ENCODE measurements around the gene MSMB. TPM values are rescaled to one million over a fixed set of nuclear protein-coding genes. Genes with fewer than 3 reads are reported as not detected.
"Not testable (repeated sequence)": the region's sequence is repeated elsewhere in the genome, so short reads cannot be mapped to it uniquely, and the experiment has no call there.

The MSMB gene, protein sequence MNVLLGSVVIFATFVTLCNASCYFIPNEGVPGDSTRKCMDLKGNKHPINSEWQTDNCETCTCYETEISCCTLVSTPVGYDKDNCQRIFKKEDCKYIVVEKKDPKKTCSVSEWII
- not detected for total RNA-seq
- long read RNA-seq, result 0 reads

DNA sequence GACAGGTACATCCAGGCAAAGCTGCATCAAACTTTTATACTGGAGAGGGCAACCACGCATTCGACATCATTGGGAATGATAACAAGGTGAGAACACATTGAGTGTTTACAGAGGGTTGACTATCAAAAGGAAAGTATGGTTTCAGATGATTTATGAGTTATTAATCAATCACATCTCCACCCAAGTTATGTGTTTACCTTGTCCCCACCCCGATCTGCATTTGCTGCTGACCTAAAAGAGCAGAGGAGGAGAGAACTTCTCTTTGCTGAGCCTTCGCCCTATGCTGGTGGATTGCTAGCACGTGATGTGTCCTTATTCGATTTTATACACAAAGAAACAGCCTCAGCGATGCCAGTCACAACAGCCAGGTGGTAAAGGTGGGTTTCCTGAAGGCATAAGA, at the start of gene MSMB:
MSMB (minus strand) TSS at position 9 of the 400 bp plus-strand sequence. CDS start 32 bp downstream, outside the sequence.
- intact Hi-C loops (cut with micrococcal nuclease), result no loop called here
- no peak for ATAC-seq
- no peak for DNase-seq

GRCh38 chr10:46094931-46095750, 49.1 kb upstream of the MSMB start:
- DNase-seq (no peak), ATAC-seq (no peak)
- intact Hi-C loops (cut with micrococcal nuclease), result no loop called here

DNA sequence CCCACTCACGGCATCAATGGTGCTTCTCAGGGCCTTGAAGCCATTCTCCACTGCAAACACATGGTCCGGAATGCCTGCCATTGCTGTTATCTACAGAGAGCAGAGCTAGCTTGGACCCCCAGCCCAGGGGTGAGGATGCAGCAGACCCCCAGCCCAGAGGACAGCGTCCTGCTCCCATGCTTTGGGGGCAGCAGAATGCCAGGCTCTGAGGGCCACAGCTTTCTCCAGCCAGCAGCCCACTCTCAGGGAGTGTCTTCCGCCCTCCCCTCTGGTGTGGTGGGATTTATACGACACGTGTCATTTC, 48.1 kb upstream of the MSMB start:
- no peak for ATAC-seq
- intact Hi-C loops (cut with micrococcal nuclease), result no loop called here
- DNase-seq, result no peak

- ATAC-seq; intact Hi-C loops (cut with micrococcal nuclease); DNase-seq: not testable (repeated sequence)
These were observed 47.5 kb upstream of the MSMB start for GRCh38 chr10:46093316-46094196.

DNA sequence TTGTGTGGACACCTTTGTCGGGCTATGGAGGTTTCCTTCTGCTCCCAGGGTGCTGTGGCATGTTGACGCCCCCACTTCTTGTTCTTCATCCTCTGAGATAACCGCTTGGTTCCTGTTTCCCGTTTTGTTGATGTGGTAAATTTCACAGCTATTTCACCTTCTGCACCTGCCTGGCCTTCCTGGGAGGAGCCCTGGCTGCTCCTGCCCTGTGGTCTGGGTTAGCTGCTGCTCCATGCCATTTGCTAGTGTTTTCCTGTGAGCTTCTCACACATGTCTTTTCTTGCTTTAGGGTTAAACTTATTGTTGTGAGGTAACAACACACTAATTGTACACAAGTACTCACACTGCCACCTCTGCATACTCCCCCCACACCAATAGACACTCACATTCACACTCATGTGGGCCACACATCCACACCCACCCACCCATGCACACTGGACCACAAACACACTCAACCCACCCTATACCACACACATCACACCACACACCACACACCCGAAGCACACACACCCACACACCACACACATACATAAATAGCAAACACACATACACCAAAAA, 46.5 kb upstream of the MSMB start:
- ATAC-seq, result no peak
- DNase-seq, result no peak
- intact Hi-C loops (cut with micrococcal nuclease), result no loop called here

- DNase-seq (no peak), ATAC-seq (no peak)
- intact Hi-C loops (cut with micrococcal nuclease), result no loop called here
These were observed 45.9 kb upstream of the MSMB start for GRCh38 chr10:46091828-46092523.

GRCh38 chr10:46091080-46091827, 45.2 kb upstream of the MSMB start:
- intact Hi-C loops (cut with micrococcal nuclease), result no loop called here
- DNase-seq, result no peak
- no peak for ATAC-seq

DNA sequence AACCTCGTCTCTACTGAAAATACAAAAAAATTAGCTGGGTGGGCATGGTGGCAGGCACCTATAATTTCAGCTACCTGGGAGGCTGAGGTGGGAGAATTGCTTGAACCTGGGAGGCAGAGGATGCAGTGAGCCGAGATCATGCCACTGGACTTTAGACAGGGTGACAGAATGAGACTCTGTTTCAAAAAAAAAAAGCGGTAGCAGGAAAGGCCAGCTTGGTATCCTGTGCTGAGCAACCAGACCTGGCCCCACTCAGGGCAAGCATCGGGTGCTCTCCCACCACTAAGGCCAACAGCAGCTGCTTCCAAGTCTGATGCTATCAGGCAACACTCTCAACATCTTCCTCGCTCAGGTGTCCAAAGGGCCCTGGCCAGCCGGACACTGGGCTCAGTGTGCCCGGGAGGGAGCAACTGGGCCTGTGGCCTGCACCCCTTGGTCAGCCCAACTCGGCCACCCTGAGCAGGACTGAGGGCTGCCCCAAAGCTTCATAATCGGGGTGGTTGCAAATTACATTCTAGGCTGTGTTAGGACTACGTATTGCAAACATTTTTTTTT, 44.3 kb upstream of the MSMB start:
- DNase-seq, result no peak
- intact Hi-C loops (cut with micrococcal nuclease), result no loop called here
- ATAC-seq, result no peak

DNA sequence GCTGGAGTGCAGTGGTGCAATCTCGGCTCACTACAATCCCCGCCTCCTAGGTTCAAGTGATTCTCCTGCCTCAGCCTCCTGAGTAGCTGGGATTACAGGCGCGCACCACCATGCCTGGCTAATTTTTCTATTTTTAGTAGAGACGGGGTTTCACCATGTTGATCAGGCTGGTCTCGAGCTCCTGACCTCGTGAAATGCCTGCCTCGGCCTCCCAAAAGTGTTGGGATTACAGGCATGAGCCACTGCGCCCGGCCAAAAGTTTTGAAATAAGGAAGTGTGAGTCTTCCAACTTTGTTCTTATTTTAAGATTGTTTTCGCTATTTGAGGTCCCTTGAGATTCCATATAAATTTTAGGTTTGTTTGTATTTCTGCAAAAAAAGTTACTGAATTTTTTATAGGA, 41.3 kb upstream of the MSMB start:
- DNase-seq; ATAC-seq; intact Hi-C loops (cut with micrococcal nuclease): not testable (repeated sequence)

- ATAC-seq (no peak), DNase-seq (no peak)
- intact Hi-C loops (cut with micrococcal nuclease), result no loop called here
These were observed 38.5 kb upstream of the MSMB start for GRCh38 chr10:46084321-46085165.

GRCh38 chr10:46080886-46081285, 34.8 kb upstream of the MSMB start:
- ATAC-seq, result no peak
- intact Hi-C loops (cut with micrococcal nuclease), result no loop called here

GRCh38 chr10:46079831-46080585, 33.9 kb upstream of the MSMB start:
- DNase-seq (no peak), ATAC-seq (no peak)
- intact Hi-C loops (cut with micrococcal nuclease), result no loop called here

More at GRCh38 chr10:46080886-46081285, 34.8 kb upstream of the MSMB start:
- DNase-seq, result no peak

DNA sequence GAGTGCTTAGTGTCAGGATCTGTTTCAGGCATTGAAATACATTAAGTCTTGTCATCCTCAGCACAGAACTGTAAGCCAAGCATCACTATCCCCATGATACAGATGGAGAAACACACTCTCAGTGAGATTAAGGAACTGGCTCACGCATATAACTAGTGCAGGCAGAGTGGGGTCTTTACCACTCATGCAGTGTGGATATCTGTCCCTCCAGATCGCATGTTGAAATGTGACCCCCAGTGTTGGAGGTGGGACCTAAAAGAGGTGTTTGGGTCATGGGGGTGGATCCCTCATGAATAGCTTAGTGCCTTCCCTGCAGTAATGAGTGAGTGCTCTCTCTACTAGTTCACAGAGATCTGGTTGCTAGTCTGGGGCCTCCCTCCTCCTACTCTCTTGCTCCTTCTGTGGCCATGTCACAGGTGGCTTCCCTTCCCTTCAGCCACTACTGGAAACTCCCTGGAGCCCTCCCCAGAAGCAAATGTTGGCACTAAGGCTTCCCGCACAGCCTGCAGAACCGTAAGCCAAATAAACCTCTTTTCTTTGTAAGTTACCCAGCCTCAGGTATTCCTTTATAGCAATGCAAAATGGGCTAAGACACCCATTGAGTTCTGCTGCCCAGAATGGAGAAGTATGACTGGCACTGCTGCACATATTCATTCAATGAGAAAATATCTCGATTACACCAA, 31.8 kb upstream of the MSMB start:
- intact Hi-C loops (cut with micrococcal nuclease), result no loop called here
- ATAC-seq, result no peak

GRCh38 chr10:46077141-46077554, 31.1 kb upstream of the MSMB start:
- DNase-seq, result no peak
- intact Hi-C loops (cut with micrococcal nuclease), result no loop called here
- no peak for ATAC-seq

More for the DNA sequence above, 31.8 kb upstream of the MSMB start:
- DNase-seq, result no peak

GRCh38 chr10:46075869-46076268, 29.8 kb upstream of the MSMB start:
- intact Hi-C loops (cut with micrococcal nuclease), result no loop called here
- DNase-seq (no peak), ATAC-seq (no peak)

Data from left ventricle myocardium superior (tissue), 1 donor.